Measurements from ENCODE around the gene CCDC137.

The CCDC137 gene

GRCh38 chr17:81685108-81685507 is 18.6 kb downstream of the CCDC137 start (continued):
- TF ChIP-seq ZBTB6 (tag by site-specific recombination; IDR thresholded peaks at IDR 0.05) (no peak), ZNF37A (tag by site-specific recombination; IDR thresholded peaks at IDR 0.05) (no peak)

- ChIA-PET POLR2A (interaction anchor here (2.6 to 6.6 kb wide), 3 partner anchors 9 to 16 kb away, joined by 9 to 109 read pairs (median 18); partner anchors contain the start of gene MRPL12), CTCF (interaction anchor here (0.7 kb wide), 1 partner anchor 24 kb away, joined by 3 read pairs; no protein-coding TSS in a partner anchor)
- H3K4me3 ChIP-seq (ENCODE audit: low read depth, low read length) = no peak overlapping the region
- H3K9me3 ChIP-seq (ENCODE audit: control insufficient read depth, insufficient read depth, low read depth, low read length) = no peaks in the 10 kb centered on the region
- peaks cover 4% of the 10 kb centered on the region for H3K4me1 ChIP-seq (ENCODE audit: control insufficient read depth, insufficient read depth, low read length)
- H3K36me3 ChIP-seq (ENCODE audit: control insufficient read depth in 2 of 2, insufficient read depth in 1 of 2, low read length in 2 of 2) = peaks cover 6 to 69% of the 10 kb centered on the region in 2 experiments; a peak in 2 of 3 replicates
- no peak for TF ChIP-seq ZBTB8A (tag by site-specific recombination; IDR thresholded peaks at IDR 0.05)
- TF ChIP-seq GLI4 (tag by site-specific recombination; IDR thresholded peaks at IDR 0.05) = no peak
- TF ChIP-seq ZNF354C (tag by site-specific recombination; IDR thresholded peaks at IDR 0.05; ENCODE audit: borderline replicate concordance, low read depth) = no peak
- TF ChIP-seq WT1 (tag by site-specific recombination; IDR thresholded peaks at IDR 0.05) = no peak
- no peak for TF ChIP-seq ZNF280D (tag by site-specific recombination; IDR thresholded peaks at IDR 0.05)
- TF ChIP-seq PRDM1 (tag by site-specific recombination; IDR thresholded peaks at IDR 0.05) = no peak
- TF ChIP-seq ZNF501 (tag by site-specific recombination; IDR thresholded peaks at IDR 0.05) = no peak
- no peak for TF ChIP-seq ZNF658 (tag by site-specific recombination; IDR thresholded peaks at IDR 0.05)
- no peak for TF ChIP-seq SCRT2 (tag by site-specific recombination; IDR thresholded peaks at IDR 0.05)
- H3K27ac ChIP-seq (ENCODE audit: extremely low read depth, low read depth, low read length) = no peak overlapping the region
Measured at GRCh38 chr17:81686614-81687013, 20.1 kb downstream of the CCDC137 start.

GRCh38 chr17:81687770-81688541 is 21.4 kb downstream of the CCDC137 start:
- Histone ChIP-seq H3K27ac (ENCODE audit: extremely low read depth, low read depth, low read length) (no peak overlapping the region), H3K4me1 (ENCODE audit: control insufficient read depth, insufficient read depth, low read length) (no peaks in the 10 kb centered on the region), H3K4me3 (ENCODE audit: low read depth, low read length) (no peak overlapping the region), H3K36me3 (ENCODE audit: control insufficient read depth in 2 of 2, insufficient read depth in 1 of 2, low read length in 2 of 2) (peaks cover 11 to 77% of the 10 kb centered on the region in 2 experiments; a peak in 2 of 3 replicates), H3K9me3 (ENCODE audit: control insufficient read depth, insufficient read depth, low read depth, low read length) (no peaks in the 10 kb centered on the region)
- ChIA-PET POLR2A (interaction anchor here (0.7 to 6.6 kb wide), 2 partner anchors 15 to 19 kb away, joined by 4 to 109 read pairs; partner anchors contain the start of gene MRPL12), CTCF (no interaction called here)
- TF ChIP-seq ZNF658 (tag by site-specific recombination; IDR thresholded peaks at IDR 0.05) = no peak
- TF ChIP-seq ZBTB17 (tag by site-specific recombination; IDR thresholded peaks at IDR 0.05) = no peak
- no peak for TF ChIP-seq ZNF449 (tag by site-specific recombination; IDR thresholded peaks at IDR 0.05)

GRCh38 chr17:81688616-81689015 is 22.1 kb downstream of the CCDC137 start:
- POLR2A ChIA-PET = no interaction called here
- no peak overlapping the region for H3K27ac ChIP-seq (ENCODE audit: extremely low read depth, low read depth, low read length)
- no peaks in the 10 kb centered on the region for H3K9me3 ChIP-seq (ENCODE audit: control insufficient read depth, insufficient read depth, low read depth, low read length)
- CTCF ChIA-PET = no interaction called here
- H3K4me1 ChIP-seq (ENCODE audit: control insufficient read depth, insufficient read depth, low read length) = no peaks in the 10 kb centered on the region
- H3K4me3 ChIP-seq (ENCODE audit: low read depth, low read length) = no peak overlapping the region
- TF ChIP-seq SP2 (tag by site-specific recombination; IDR thresholded peaks at IDR 0.05) = 0 out of 2 replicates have a peak, but pooled peaks have one; percentile 23
- no peak for TF ChIP-seq ZNF548 (tag by site-specific recombination; IDR thresholded peaks at IDR 0.05)
- TF ChIP-seq ZNF600 (tag by site-specific recombination; IDR thresholded peaks at IDR 0.05) = peak; percentile 83
- H3K36me3 ChIP-seq (ENCODE audit: control insufficient read depth in 2 of 2, insufficient read depth in 1 of 2, low read length in 2 of 2) = peaks cover 11 to 84% of the 10 kb centered on the region in 2 experiments; a peak in 2 of 3 replicates

Measured in HEK293 (cell line).